Measurements from ENCODE around the gene FAH. TPM values are rescaled to one million over a fixed set of nuclear protein-coding genes. Genes with fewer than 3 reads are reported as not detected.

Gene FAH
- total RNA-seq, 1 experiment from 2014 or later: 25.3 TPM

- Mint-ChIP-seq H3K36me3 (ENCODE audit: insufficient read depth, unreplicated experiment) (no peaks in the 10 kb centered on the region), H3K27me3 (ENCODE audit: insufficient read depth, unreplicated experiment) (no peaks in the 10 kb centered on the region), H3K4me1 (ENCODE audit: insufficient read depth, unreplicated experiment) (peaks cover 12% of the 10 kb centered on the region), H3K9me3 (ENCODE audit: unreplicated experiment) (no peaks in the 10 kb centered on the region), H3K4me3 (ENCODE audit: unreplicated experiment) (no peak overlapping the region), H3K27ac (ENCODE audit: low read depth, unreplicated experiment) (peak overlapping the region; percentile 21)
- TF ChIP-seq CTCF (IDR thresholded peaks at IDR 0.05; ENCODE audit: unreplicated experiment): no peak
- no TSS peak for BruUV-seq (replicated peaks)
- POLR2A ChIA-PET: interaction anchor here (0.6 to 2.4 kb wide), 8 partner anchors 10 to 306 kb away, joined by 3 to 15 read pairs (median 4); partner anchors contain the start of genes MTHFS and ZFAND6
- peak; percentile 85 for DNase-seq (ENCODE audit: unreplicated experiment)
- CTCF ChIA-PET: interaction anchor here (0.6 to 1.1 kb wide), 4 partner anchors 15 to 822 kb away, joined by 3 to 4 read pairs (median 3); no protein-coding TSS in a partner anchor
- intact Hi-C loops (cut with micrococcal nuclease): no loop called here
These were observed 50.0 kb downstream of the FAH start for GRCh38 chr15:80202641-80203360.

- H3K9me3 Mint-ChIP-seq (ENCODE audit: unreplicated experiment): no peaks in the 10 kb centered on the region
- no TSS peak for BruUV-seq (replicated peaks)
These were observed 50.6 kb downstream of the FAH start for GRCh38 chr15:80203361-80203885.

GRCh38 chr15:80204231-80204630, 51.4 kb downstream of the FAH start:
- peaks cover 17% of the 10 kb centered on the region for H3K4me1 Mint-ChIP-seq (ENCODE audit: insufficient read depth, unreplicated experiment)
- CTCF ChIA-PET: interaction anchor here (0.6 kb wide), 1 partner anchor 102 kb away, joined by 3 read pairs; no protein-coding TSS in a partner anchor
- H3K27ac Mint-ChIP-seq (ENCODE audit: low read depth, unreplicated experiment): no peak overlapping the region
- no peak for DNase-seq (ENCODE audit: unreplicated experiment)
- H3K9me3 Mint-ChIP-seq (ENCODE audit: unreplicated experiment): no peaks in the 10 kb centered on the region
- BruUV-seq (replicated peaks): no TSS peak
- POLR2A ChIA-PET: interaction anchor here (0.7 to 2.4 kb wide), 3 partner anchors 51 to 281 kb away, joined by 3 to 15 read pairs (median 3); partner anchors contain the start of gene ZFAND6
- no peaks in the 10 kb centered on the region for H3K27me3 Mint-ChIP-seq (ENCODE audit: insufficient read depth, unreplicated experiment)
- no peaks in the 10 kb centered on the region for H3K36me3 Mint-ChIP-seq (ENCODE audit: insufficient read depth, unreplicated experiment)
- TF ChIP-seq CTCF (IDR thresholded peaks at IDR 0.05; ENCODE audit: unreplicated experiment): no peak
- no peak overlapping the region for H3K4me3 Mint-ChIP-seq (ENCODE audit: unreplicated experiment)
- intact Hi-C loops (cut with micrococcal nuclease): no loop called here

More at GRCh38 chr15:80203361-80203885, 50.6 kb downstream of the FAH start:
- Mint-ChIP-seq H3K27ac (ENCODE audit: low read depth, unreplicated experiment) (no peak overlapping the region), H3K4me1 (ENCODE audit: insufficient read depth, unreplicated experiment) (peaks cover 17% of the 10 kb centered on the region), H3K4me3 (ENCODE audit: unreplicated experiment) (no peak overlapping the region), H3K36me3 (ENCODE audit: insufficient read depth, unreplicated experiment) (no peaks in the 10 kb centered on the region), H3K27me3 (ENCODE audit: insufficient read depth, unreplicated experiment) (no peaks in the 10 kb centered on the region)
- ChIA-PET CTCF (interaction anchor here (0.6 to 1.1 kb wide), 5 partner anchors 14 to 822 kb away, joined by 3 to 4 read pairs (median 3); no protein-coding TSS in a partner anchor), POLR2A (interaction anchor here (1.0 to 2.4 kb wide), 5 partner anchors 9 to 143 kb away, joined by 4 to 15 read pairs (median 4); partner anchors contain the start of gene ZFAND6)
- no peak for TF ChIP-seq CTCF (IDR thresholded peaks at IDR 0.05; ENCODE audit: unreplicated experiment)
- intact Hi-C loops (cut with micrococcal nuclease): no loop called here
- DNase-seq (ENCODE audit: unreplicated experiment): no peak

GRCh38 chr15:80207887-80208286, 55.1 kb downstream of the FAH start:
- peak; percentile 36 for DNase-seq (ENCODE audit: unreplicated experiment)
- intact Hi-C loops (cut with micrococcal nuclease): no loop called here
- ChIA-PET CTCF (interaction anchor here (0.6 kb wide), 1 partner anchor 1900 kb away, joined by 3 read pairs; no protein-coding TSS in a partner anchor), POLR2A (interaction anchor here (1.3 kb wide), 1 partner anchor 9 kb away, joined by 3 read pairs; no protein-coding TSS in a partner anchor)
- peaks cover 24% of the 10 kb centered on the region for H3K4me1 Mint-ChIP-seq (ENCODE audit: insufficient read depth, unreplicated experiment)
- H3K36me3 Mint-ChIP-seq (ENCODE audit: insufficient read depth, unreplicated experiment): no peaks in the 10 kb centered on the region
- BruUV-seq (replicated peaks): no TSS peak
- H3K4me3 Mint-ChIP-seq (ENCODE audit: unreplicated experiment): no peak overlapping the region
- H3K27ac Mint-ChIP-seq (ENCODE audit: low read depth, unreplicated experiment): no peak overlapping the region
- H3K9me3 Mint-ChIP-seq (ENCODE audit: unreplicated experiment): peaks cover 3% of the 10 kb centered on the region
- TF ChIP-seq CTCF (IDR thresholded peaks at IDR 0.05; ENCODE audit: unreplicated experiment): no peak
- H3K27me3 Mint-ChIP-seq (ENCODE audit: insufficient read depth, unreplicated experiment): no peaks in the 10 kb centered on the region
